Cardiac septum (tissue), 1 donor: ENCODE results near the gene KRTAP10-10. TPM values are rescaled to one million over a fixed set of nuclear protein-coding genes. Genes with fewer than 3 reads are reported as not detected.
"Not testable (repeated sequence)": the region's sequence is repeated elsewhere in the genome, so short reads cannot be mapped to it uniquely, and the experiment has no call there.

Source experiments
- DNase-seq: peaks from one replicate; pipeline ENCODE4 v3.0.0-alpha.2; 2020; ENCODE audit warnings: low spot score
- intact Hi-C: fragments of 100-400 bp; cut with DNase I; formaldehyde crosslinking; loops from one replicate; pipeline ENCODE4 v1.14.0; 2022
- total RNA-seq: library from RNA; stranded (reverse); fragmentation: NEBNext Ultra II Directional; extraction: Animal tissue kit (Norgen Biotek cat#: 25700); gene quantifications from one replicate; pipeline ENCODE4 v1.2.1, GENCODE V29; 2021
- donor health status: DM: no; HTN: no; CAD: no.

KRTAP10-10 gene
- total RNA-seq, 1 donor from 2014 or later, result not detected

GRCh38 chr21:44666401-44667320 lies 29.5 kb downstream of the KRTAP10-10 start, which contains the start of gene KRTAP12-2:
KRTAP12-2 (minus strand) TSS chr21:44666927; CDS start chr21:44666886, 41 bp downstream.
- intact Hi-C loops, result no loop called here
- peak; percentile 79 for DNase-seq

GRCh38 chr21:44667612-44668011 lies 30.5 kb downstream of the KRTAP10-10 start:
- intact Hi-C loops, result no loop called here
- DNase-seq, result peak; percentile 22

- intact Hi-C loops, result no loop called here
- peak; percentile 63 for DNase-seq
Measured at GRCh38 chr21:44670642-44671432, 33.7 kb downstream of the KRTAP10-10 start.

GRCh38 chr21:44671911-44672310 lies 34.8 kb downstream of the KRTAP10-10 start:
- DNase-seq, result no peak
- intact Hi-C loops, result no loop called here

- intact Hi-C loops, result no loop called here
- no peak for DNase-seq
Measured at GRCh38 chr21:44677881-44678280, 40.7 kb downstream of the KRTAP10-10 start.

GRCh38 chr21:44681152-44681551 lies 44.0 kb downstream of the KRTAP10-10 start:
- no peak for DNase-seq
- intact Hi-C loops, result no loop called here

- no peak for DNase-seq
Measured at GRCh38 chr21:44681861-44682579, 44.9 kb downstream of the KRTAP10-10 start, which contains the start of gene KRTAP12-1. KRTAP12-1 (minus strand) TSS chr21:44682163; CDS start chr21:44682123, 40 bp downstream.

GRCh38 chr21:44682580-44683151 lies 45.5 kb downstream of the KRTAP10-10 start:
- intact Hi-C loops, result no loop called here
- DNase-seq, result no peak

More at GRCh38 chr21:44681861-44682579, 44.9 kb downstream of the KRTAP10-10 start, which contains the start of gene KRTAP12-1:
- intact Hi-C loops, result no loop called here

- intact Hi-C loops, result no loop called here
- no peak for DNase-seq
Measured at GRCh38 chr21:44684077-44684476, 46.9 kb downstream of the KRTAP10-10 start.

GRCh38 chr21:44684483-44684882 lies 47.3 kb downstream of the KRTAP10-10 start:
- intact Hi-C loops, result no loop called here

GRCh38 chr21:44685050-44685449 lies 47.9 kb downstream of the KRTAP10-10 start:
- DNase-seq, intact Hi-C loops: not testable (repeated sequence)

More at GRCh38 chr21:44684483-44684882, 47.3 kb downstream of the KRTAP10-10 start:
- peak; percentile 20 for DNase-seq

- intact Hi-C loops, result no loop called here
- DNase-seq, result peak; percentile 27
Measured at GRCh38 chr21:44686000-44686781, 49.0 kb downstream of the KRTAP10-10 start.

- peak; percentile 43 for DNase-seq
Measured at GRCh38 chr21:44686843-44687561, 49.8 kb downstream of the KRTAP10-10 start.

GRCh38 chr21:44687671-44688070 lies 50.5 kb downstream of the KRTAP10-10 start:
- intact Hi-C loops, result no loop called here
- DNase-seq, result peak; percentile 9

More at GRCh38 chr21:44686843-44687561, 49.8 kb downstream of the KRTAP10-10 start:
- intact Hi-C loops, result no loop called here
